Measurements from ENCODE around the gene SYT9. TPM values are rescaled to one million over a fixed set of nuclear protein-coding genes. Genes with fewer than 3 reads are reported as not detected.
"Not testable (repeated sequence)": the region's sequence is repeated elsewhere in the genome, so short reads cannot be mapped to it uniquely, and the experiment has no call there.

Gene SYT9
- total and polyA plus RNA-seq, 10 donors: 0.02 to 0.39 (median 0.08) TPM; not detected in 4

DNA sequence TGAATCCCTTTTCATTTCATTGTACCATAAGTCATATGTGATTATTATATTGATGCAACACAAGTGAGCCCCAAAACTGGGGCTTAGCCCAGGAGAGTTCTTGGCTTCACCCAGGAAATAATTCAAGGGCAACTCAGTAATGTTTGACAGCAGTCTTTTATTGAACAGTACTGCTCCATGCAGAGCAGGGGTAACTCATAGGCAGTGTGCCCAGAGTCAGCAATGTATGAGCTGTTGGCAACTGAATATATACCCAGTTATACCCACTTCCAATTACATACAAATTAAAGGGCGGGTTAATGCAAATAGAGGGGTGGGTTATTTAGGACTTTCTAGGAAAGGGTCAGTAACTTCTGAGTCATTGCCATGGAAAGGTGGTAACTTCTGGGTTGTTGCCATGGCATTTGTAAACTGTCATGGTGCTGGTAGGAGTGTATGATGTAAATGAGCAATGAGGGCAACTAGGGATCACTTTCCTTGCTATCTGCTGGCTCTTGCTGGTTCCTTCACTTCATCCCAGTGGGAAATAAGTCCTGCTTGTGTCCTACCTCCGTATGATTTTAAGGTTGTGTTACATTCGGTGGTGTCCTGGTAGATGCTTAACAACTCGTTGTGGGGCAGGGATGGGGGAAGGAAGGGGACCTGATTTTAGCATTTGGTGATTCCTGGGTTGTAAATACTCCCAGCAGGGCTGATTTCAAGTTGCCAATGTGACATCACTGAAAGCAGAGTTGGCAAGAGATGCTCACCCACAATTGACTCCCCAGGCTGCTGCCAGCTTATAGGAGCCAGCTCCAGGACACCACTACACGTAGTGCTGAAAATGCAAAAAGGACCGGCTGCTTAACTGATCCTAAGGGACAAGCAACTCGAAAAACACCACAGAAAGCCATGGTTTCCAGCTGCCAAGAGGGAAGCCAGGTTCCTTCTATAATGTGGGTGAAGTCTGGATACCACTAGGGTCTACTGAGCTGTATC lies 70.1 kb downstream of the SYT9 start:
- 57 to 79% (median 65%) methylated on average over 7 of the region's 7 CpGs for WGBS, 5 donors
- no peak for TF ChIP-seq POLR2AphosphoS5 (IDR thresholded peaks at IDR 0.05)
- TF ChIP-seq, protein P1, sequence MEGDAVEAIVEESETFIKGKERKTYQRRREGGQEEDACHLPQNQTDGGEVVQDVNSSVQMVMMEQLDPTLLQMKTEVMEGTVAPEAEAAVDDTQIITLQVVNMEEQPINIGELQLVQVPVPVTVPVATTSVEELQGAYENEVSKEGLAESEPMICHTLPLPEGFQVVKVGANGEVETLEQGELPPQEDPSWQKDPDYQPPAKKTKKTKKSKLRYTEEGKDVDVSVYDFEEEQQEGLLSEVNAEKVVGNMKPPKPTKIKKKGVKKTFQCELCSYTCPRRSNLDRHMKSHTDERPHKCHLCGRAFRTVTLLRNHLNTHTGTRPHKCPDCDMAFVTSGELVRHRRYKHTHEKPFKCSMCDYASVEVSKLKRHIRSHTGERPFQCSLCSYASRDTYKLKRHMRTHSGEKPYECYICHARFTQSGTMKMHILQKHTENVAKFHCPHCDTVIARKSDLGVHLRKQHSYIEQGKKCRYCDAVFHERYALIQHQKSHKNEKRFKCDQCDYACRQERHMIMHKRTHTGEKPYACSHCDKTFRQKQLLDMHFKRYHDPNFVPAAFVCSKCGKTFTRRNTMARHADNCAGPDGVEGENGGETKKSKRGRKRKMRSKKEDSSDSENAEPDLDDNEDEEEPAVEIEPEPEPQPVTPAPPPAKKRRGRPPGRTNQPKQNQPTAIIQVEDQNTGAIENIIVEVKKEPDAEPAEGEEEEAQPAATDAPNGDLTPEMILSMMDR (IDR thresholded peaks at IDR 0.05 in 8 of 11, conservative IDR thresholded peaks at IDR 0.05 in 3 of 11): no peak
- no peak for TF ChIP-seq POLR2A (IDR thresholded peaks at IDR 0.05)
- intact Hi-C loops (cut with DNase I; ENCODE audit: low total_unique reads): no loop called here
- no peaks in the 10 kb centered on the region for H3K27me3 ChIP-seq (replicated peaks in 1 of 7)
- no peaks in the 10 kb centered on the region for H3K4me1 ChIP-seq
- H3K9me3 ChIP-seq: peaks cover 0 to 7% (median 0%) of the 10 kb centered on the region in 8 donors
- H3K27ac ChIP-seq: no peak overlapping the region
- H3K36me3 ChIP-seq: no peaks in the 10 kb centered on the region
- DNase-seq: no peak
- no peak overlapping the region for H3K4me3 ChIP-seq

DNA sequence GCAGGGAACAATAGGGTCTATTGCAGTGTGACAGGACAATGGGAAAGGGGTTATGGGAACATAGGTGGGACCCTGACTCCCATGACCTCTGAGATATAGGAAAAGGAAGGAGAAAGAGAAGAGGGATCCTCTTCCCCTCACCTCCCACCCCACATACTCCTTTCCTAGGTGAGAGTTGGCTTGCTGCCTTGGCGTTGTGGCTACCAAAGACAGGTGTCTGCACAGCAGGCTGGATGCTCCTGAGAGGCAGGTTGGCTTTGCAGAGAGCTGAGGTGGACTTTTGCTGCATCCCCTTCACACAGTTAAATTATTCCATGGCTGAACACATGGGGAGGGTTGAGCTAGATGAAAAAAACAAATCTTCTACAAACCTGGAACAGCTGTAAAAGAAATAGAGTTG lies 80.7 kb downstream of the SYT9 start:
- no peak overlapping the region for H3K4me3 ChIP-seq
- no peak for DNase-seq
- intact Hi-C loops (cut with DNase I; ENCODE audit: low total_unique reads): no loop called here
- no peaks in the 10 kb centered on the region for H3K4me1 ChIP-seq
- peaks cover 0 to 8% (median 0%) of the 10 kb centered on the region in 8 donors for H3K9me3 ChIP-seq
- H3K27me3 ChIP-seq (replicated peaks in 1 of 7): peaks cover 0 to 9% (median 0%) of the 10 kb centered on the region in 7 donors
- no peaks in the 10 kb centered on the region for H3K36me3 ChIP-seq
- TF ChIP-seq, protein P1 (IDR thresholded peaks at IDR 0.05 in 8 of 11, conservative IDR thresholded peaks at IDR 0.05 in 3 of 11): no peak
- TF ChIP-seq POLR2AphosphoS5 (IDR thresholded peaks at IDR 0.05) (no peak), POLR2A (IDR thresholded peaks at IDR 0.05) (no peak)
- no peak overlapping the region for H3K27ac ChIP-seq
- WGBS, 5 donors: 47 to 87% (median 65%) methylated on average over 1 of the region's 1 CpG

DNA sequence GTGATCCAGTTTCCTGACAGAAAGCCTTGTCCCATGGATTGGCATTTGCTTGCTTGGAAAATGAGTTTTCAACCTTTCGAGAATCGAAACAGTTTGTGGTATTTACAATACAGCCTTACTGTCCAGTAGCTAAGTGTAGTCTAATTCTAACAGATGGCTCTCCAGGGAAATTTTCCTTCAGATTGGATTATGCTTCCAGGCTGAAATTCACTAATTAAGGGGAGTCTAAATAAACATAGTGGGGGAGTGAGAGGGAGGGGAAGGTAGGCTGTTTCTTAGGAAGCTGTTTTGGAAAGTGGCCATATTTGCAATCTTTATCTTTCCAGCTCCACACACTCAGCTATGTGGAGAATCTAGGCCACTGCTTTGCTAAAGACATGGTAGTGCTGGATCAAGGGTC lies 81.3 kb downstream of the SYT9 start:
- no peak for DNase-seq
- TF ChIP-seq POLR2A (IDR thresholded peaks at IDR 0.05) (no peak), POLR2AphosphoS5 (IDR thresholded peaks at IDR 0.05) (no peak)
- TF ChIP-seq, protein P1 (IDR thresholded peaks at IDR 0.05 in 8 of 11, conservative IDR thresholded peaks at IDR 0.05 in 3 of 11): no peak
- peaks cover 0 to 9% (median 0%) of the 10 kb centered on the region in 7 donors for H3K27me3 ChIP-seq (replicated peaks in 1 of 7)
- WGBS, 5 donors: 78 to 91% (median 83%) methylated on average over 2 of the region's 2 CpGs
- peaks cover 0 to 8% (median 0%) of the 10 kb centered on the region in 8 donors for H3K9me3 ChIP-seq
- H3K4me1 ChIP-seq: no peaks in the 10 kb centered on the region
- no peak overlapping the region for H3K27ac ChIP-seq
- H3K36me3 ChIP-seq: no peaks in the 10 kb centered on the region
- intact Hi-C loops (cut with DNase I; ENCODE audit: low total_unique reads): no loop called here
- no peak overlapping the region for H3K4me3 ChIP-seq

DNA sequence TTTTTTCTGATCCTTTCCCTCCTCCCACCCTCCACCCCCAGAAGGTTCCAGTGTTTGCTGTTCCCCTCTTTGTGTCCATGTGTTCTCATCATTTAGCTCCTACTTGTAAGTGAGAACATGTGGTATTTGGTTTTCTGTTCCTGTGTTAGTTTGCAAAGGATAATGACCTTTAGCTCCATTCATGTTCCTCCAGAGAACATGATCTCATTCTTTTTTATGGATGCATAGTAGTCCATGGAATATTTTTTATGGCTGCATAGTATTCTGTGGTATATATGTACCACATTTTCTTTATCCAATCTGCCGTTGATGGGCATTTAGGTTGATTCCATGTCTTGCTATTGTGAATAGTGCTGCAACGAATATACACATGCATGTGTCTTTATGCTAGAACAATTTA lies 83.7 kb downstream of the SYT9 start:
- WGBS, 5 donors: 45 to 82% (median 62%) methylated on average over 2 of the region's 2 CpGs

More for the DNA sequence above, 83.7 kb downstream of the SYT9 start:
- H3K4me1 ChIP-seq; H3K27ac ChIP-seq; intact Hi-C loops (cut with DNase I; ENCODE audit: low total_unique reads); H3K36me3 ChIP-seq; H3K27me3 ChIP-seq (replicated peaks in 1 of 7); DNase-seq; H3K4me3 ChIP-seq: not testable (repeated sequence)
- peaks cover 0 to 18% (median 3%) of the 10 kb centered on the region in 8 donors for H3K9me3 ChIP-seq
